BLaER1 (cell line): ENCODE results near the gene GIMD1.
"Not testable (repeated sequence)": the region's sequence is repeated elsewhere in the genome, so short reads cannot be mapped to it uniquely, and the experiment has no call there.

ENCODE experiments used
- H3K27ac ChIP-seq: shearing (Covaris generic); formaldehyde crosslinking; 2 replicates; pipeline ENCODE4 v1.8.1; 2022
- H3K27me3 ChIP-seq: shearing (Covaris generic); formaldehyde crosslinking; 2 replicates; pipeline ENCODE4 v1.8.1; 2022
- H3K36me3 ChIP-seq: shearing (Covaris generic); formaldehyde crosslinking; 2 replicates; pipeline ENCODE4 v1.8.1; 2022
- H3K4me1 ChIP-seq: shearing (Covaris generic); formaldehyde crosslinking; 2 replicates; pipeline ENCODE4 v1.8.1; 2022
- H3K4me2 ChIP-seq: shearing (Covaris generic); formaldehyde crosslinking; 2 replicates; pipeline ENCODE4 v1.8.1; 2022
- H3K4me3 ChIP-seq: shearing (Covaris generic); formaldehyde crosslinking; 2 replicates; pipeline ENCODE4 v1.8.1; 2022
- H3K9ac ChIP-seq: shearing (Covaris generic); formaldehyde crosslinking; 2 replicates; pipeline ENCODE4 v1.8.1; 2022
- H3K9me3 ChIP-seq: shearing (Covaris generic); formaldehyde crosslinking; 2 replicates; pipeline ENCODE4 v1.8.1; 2022
- H4K20me1 ChIP-seq: shearing (Covaris generic); formaldehyde crosslinking; 2 replicates; pipeline ENCODE4 v1.8.1; 2022
- Cebpa-rat ChIP-seq: shearing (Covaris generic); IDR thresholded peaks from 2 replicates; pipeline ENCODE4 v1.8.1; 2022

GIMD1 gene

DNA sequence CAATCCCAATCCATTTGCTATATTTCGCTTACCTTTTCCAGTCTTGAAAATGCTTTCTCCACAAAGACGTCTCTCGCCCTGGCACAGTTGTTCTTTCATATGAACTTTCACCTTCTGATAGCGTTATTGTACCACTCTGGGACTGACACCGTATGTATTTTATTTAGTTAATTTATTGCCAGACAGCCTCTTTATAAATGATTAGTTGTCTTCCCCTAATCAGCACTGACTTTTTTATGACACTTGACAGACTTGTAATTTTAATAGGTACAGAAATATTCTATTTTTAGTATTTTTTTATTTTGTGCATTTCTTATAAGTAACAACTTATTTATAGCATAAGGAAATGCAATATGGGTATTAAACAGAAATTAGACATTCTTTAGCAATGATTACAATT is at the start of gene GIMD1:
TSS of gene GIMD1 (minus strand) at position 101 of the 400 bp plus-strand sequence. CDS start 1,343 bp downstream, outside the sequence.
- Histone ChIP-seq H3K27ac (no peak within 1 kb of the TSS), H3K36me3 (no peaks in the 10 kb centered on the region), H4K20me1 (no peaks in the 10 kb centered on the region), H3K4me3 (no peak within 1 kb of the TSS), H3K9me3 (no peaks in the 10 kb centered on the region), H3K27me3 (no peaks in the 10 kb centered on the region), H3K4me1 (no peaks in the 10 kb centered on the region), H3K9ac (no peak within 1 kb of the TSS), H3K4me2 (no peak within 1 kb of the TSS)
- no peak for TF ChIP-seq Cebpa-rat

DNA sequence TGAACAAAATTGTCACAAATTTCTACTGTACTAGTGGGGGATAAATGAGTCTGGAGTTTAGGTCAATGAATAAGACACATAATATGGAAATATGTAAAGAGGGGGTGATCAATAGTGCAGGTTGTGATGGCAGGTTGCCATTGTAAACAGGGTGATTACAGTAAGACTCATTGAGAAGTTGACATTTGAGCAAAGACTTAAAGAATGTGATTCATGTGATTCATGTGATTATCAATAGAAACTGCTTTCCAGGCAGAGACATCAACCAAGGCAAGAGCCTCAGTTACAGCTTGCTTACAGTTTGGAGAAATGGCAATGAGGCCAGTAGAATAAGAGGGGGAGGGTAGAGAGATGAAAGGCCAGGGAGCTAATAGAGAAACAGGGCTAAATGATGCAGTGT is 45.8 kb upstream of the GIMD1 start:
- Histone ChIP-seq H3K36me3 (no peaks in the 10 kb centered on the region), H3K27ac (no peak overlapping the region), H3K4me3 (no peak overlapping the region), H3K9me3 (no peaks in the 10 kb centered on the region), H4K20me1 (no peaks in the 10 kb centered on the region), H3K4me2 (no peak overlapping the region), H3K9ac (no peak overlapping the region), H3K4me1 (no peaks in the 10 kb centered on the region), H3K27me3 (no peaks in the 10 kb centered on the region)
- no peak for TF ChIP-seq Cebpa-rat

DNA sequence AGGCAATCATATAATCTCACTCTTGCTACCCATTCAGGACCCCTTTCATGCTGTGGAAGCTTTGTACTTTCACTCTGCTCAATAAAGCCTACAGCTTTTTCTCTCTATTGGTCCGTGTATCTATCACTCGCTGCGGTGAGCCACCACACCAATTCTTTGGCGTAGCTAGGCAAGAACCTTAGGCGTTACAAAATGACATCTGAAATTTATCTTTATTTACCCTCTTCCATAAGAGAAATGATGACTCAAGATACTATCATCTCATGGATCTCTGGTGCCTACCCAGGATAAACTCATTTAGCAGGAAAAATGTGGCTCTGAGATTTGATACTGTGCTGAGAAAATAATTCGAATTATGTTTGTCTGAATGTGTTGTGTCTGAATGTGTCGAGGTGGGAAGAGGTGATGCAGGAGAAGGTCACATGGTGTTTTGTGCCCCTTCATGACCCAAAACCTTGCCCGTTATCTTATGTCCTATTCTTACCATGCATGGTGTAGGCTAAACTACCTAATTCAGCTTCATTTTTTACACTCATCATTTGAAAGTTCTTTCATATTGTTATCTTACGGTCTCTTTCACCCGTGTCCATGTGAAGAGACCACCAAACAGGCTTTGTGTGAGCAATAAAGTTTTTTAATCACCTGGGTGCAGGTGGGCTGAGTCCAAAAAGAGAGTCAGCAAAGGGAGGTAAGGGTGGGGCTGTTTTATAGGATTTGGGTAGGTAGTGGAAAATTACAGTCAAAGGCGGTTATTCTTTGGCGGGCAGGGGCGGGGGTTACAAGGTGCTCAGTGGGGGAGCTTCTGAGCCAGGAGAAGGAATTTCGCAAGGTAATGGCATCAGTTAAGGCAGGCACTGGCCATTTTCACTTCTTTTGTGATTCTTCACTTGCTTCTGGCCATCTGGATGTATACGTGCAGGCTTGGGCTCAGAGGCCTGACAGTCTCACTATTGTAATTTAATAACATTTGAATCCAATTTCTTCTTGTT is 41.6 kb upstream of the GIMD1 start:
- H3K9ac ChIP-seq = no peak overlapping the region
- H4K20me1 ChIP-seq = no peaks in the 10 kb centered on the region
- H3K27ac ChIP-seq = no peak overlapping the region
- H3K4me1 ChIP-seq = no peaks in the 10 kb centered on the region
- no peaks in the 10 kb centered on the region for H3K9me3 ChIP-seq
- H3K36me3 ChIP-seq = no peaks in the 10 kb centered on the region
- H3K27me3 ChIP-seq = no peaks in the 10 kb centered on the region
- H3K4me2 ChIP-seq = no peak overlapping the region
- H3K4me3 ChIP-seq = no peak overlapping the region
- no peak for TF ChIP-seq Cebpa-rat

DNA sequence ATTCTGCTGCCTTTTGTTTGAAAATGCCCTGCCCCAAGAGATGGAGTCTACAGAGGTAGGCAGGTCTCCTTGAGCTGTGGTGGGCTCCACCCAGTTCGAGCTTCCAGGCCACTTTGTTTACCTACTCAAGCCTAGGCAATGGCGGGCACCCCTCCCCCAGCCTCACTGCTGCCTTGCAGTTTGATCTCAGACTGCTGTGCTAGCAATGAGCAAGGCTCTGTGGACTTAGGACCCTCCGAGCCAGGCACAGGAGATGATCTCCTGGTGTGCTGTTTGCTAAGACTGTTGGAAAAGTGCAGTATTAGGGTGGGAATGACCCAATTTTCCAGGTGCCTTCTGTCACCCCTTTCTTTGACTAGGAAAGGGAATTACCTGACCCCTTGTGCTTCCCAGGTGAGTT is 39.4 kb upstream of the GIMD1 start:
- not testable (repeated sequence) for H3K4me1 ChIP-seq, H3K27ac ChIP-seq, H3K27me3 ChIP-seq, H3K4me2 ChIP-seq, H3K9me3 ChIP-seq, H3K4me3 ChIP-seq, H3K36me3 ChIP-seq, H4K20me1 ChIP-seq, H3K9ac ChIP-seq

DNA sequence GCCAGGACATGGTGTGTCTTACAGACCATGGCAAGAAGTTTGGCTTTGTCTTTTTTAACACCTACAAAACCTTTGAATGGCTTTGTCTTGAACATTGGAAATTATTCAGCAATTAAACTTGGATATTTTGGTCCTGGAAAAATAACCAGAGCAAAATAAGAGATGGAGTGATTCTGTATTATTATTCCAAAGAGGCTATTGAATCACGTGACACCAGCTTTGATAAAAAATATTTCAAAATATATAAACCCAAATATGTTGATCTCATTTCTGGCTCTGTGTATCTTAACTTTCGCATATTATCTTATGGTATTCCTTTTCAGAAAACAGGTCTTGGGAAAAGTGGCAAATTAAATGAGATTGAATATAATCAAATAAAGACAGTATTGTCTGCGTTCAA is 32.6 kb upstream of the GIMD1 start:
- TF ChIP-seq Cebpa-rat = no peak
- Histone ChIP-seq H3K4me3 (no peak overlapping the region), H3K27me3 (no peaks in the 10 kb centered on the region), H3K4me1 (no peaks in the 10 kb centered on the region), H3K9me3 (peaks cover 11% of the 10 kb centered on the region), H4K20me1 (no peaks in the 10 kb centered on the region), H3K36me3 (no peaks in the 10 kb centered on the region), H3K9ac (no peak overlapping the region), H3K27ac (no peak overlapping the region), H3K4me2 (no peak overlapping the region)

DNA sequence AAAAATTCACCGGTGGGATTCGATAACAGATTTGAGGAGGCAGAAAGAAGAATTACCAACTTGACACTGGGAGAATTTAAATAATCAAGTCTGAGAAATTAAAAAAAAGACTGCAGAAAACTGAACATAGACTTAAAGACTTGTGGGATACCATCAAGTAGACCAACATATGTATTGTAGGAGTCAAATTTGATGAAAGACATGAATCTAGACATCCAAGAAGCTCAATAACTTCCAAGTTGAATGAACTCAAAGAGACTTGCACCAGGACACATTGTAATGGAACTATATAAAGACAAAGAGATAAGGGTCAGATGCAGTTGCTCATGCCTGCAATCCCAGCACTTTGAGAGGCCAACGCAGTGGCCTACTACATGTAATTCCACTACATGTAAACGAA is 30.3 kb upstream of the GIMD1 start:
- H4K20me1 ChIP-seq, H3K9ac ChIP-seq, H3K4me3 ChIP-seq, H3K27me3 ChIP-seq, H3K4me1 ChIP-seq, H3K4me2 ChIP-seq, H3K27ac ChIP-seq, H3K36me3 ChIP-seq: not testable (repeated sequence)
- peaks cover 19% of the 10 kb centered on the region for H3K9me3 ChIP-seq

DNA sequence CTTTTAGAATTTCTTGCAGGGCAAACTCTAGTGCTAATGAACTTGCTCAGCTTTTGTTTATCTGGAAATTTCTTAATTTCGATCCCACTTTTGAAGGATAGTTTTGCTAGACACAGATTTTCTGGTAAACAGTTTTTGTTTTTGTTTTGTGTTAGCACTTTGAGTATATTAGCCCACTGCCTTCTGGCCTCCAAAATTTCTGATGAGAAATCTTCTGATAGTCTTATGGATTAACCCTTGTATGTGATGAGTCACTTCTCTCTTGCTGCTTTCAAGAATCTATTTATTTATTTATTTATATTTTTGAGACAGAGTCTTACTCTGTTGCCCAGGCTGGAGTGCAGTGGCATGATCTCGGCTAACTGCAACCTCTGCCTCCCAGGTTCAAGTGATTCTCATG is 27.0 kb upstream of the GIMD1 start:
- H3K4me2 ChIP-seq = no peak overlapping the region
- TF ChIP-seq Cebpa-rat = no peak
- H3K27me3 ChIP-seq = no peaks in the 10 kb centered on the region
- H3K4me3 ChIP-seq = no peak overlapping the region
- no peaks in the 10 kb centered on the region for H3K4me1 ChIP-seq
- H3K9me3 ChIP-seq = peaks cover 19% of the 10 kb centered on the region
- no peaks in the 10 kb centered on the region for H3K36me3 ChIP-seq
- H4K20me1 ChIP-seq = no peaks in the 10 kb centered on the region
- H3K27ac ChIP-seq = no peak overlapping the region
- H3K9ac ChIP-seq = no peak overlapping the region

DNA sequence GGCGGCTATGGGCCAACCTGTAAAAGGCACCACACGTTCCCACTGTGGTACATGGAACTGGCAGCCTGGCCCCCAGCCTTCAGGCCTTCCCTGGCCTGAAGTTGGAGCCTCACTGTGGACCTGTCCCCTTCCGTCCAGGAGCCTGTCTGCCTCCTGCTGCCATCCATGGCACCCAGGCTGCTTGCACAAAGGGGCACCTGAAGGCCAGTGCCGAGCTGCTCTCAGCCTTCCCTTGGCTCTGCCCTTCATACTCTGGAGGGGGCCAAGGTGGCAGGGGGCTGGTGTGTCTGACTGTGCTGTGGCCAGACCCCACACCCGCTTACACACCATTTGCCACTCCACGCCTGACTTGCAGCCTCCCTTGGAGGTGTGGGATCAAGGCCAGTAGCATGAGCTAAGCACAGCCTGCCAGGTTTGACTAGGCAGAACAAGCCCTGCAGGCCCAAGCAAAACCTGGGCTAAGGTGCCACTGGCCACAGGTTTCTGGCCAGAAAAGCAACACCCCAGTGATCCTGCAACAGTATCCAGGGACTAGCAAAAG is 17.3 kb upstream of the GIMD1 start:
- TF ChIP-seq Cebpa-rat = no peak
- H3K27ac ChIP-seq = no peak overlapping the region
- no peak overlapping the region for H3K4me2 ChIP-seq
- no peak overlapping the region for H3K9ac ChIP-seq
- H3K9me3 ChIP-seq = peaks cover 21% of the 10 kb centered on the region
- no peaks in the 10 kb centered on the region for H3K36me3 ChIP-seq
- no peaks in the 10 kb centered on the region for H4K20me1 ChIP-seq
- no peaks in the 10 kb centered on the region for H3K27me3 ChIP-seq
- no peak overlapping the region for H3K4me3 ChIP-seq
- no peaks in the 10 kb centered on the region for H3K4me1 ChIP-seq

DNA sequence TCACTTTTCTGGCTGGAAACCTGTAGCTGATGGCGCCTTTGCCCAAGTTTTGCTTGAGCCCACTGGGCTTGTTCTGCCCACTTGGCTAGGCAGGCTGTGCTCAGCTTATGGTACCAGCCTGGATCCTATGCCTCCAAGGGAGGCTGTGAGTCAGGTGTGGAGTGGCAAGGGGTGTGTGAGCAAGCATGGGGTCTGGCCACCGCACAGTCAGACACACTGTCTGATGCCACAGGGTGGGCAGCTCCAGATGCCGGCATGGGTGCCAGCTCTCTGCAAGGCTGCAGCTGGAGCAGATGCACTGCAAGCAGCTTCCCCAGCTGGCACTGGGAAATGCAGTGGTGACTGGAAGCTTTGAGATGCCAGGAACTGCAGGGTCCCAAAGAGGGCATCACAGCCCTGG is 16.3 kb upstream of the GIMD1 start:
- no peaks in the 10 kb centered on the region for H3K36me3 ChIP-seq
- H3K9ac ChIP-seq = no peak overlapping the region
- no peak overlapping the region for H3K4me2 ChIP-seq
- H3K4me3 ChIP-seq = no peak overlapping the region
- H3K27ac ChIP-seq = no peak overlapping the region
- peaks cover 21% of the 10 kb centered on the region for H3K9me3 ChIP-seq
- TF ChIP-seq Cebpa-rat = no peak
- H3K27me3 ChIP-seq = no peaks in the 10 kb centered on the region
- H4K20me1 ChIP-seq = no peaks in the 10 kb centered on the region
- no peaks in the 10 kb centered on the region for H3K4me1 ChIP-seq

DNA sequence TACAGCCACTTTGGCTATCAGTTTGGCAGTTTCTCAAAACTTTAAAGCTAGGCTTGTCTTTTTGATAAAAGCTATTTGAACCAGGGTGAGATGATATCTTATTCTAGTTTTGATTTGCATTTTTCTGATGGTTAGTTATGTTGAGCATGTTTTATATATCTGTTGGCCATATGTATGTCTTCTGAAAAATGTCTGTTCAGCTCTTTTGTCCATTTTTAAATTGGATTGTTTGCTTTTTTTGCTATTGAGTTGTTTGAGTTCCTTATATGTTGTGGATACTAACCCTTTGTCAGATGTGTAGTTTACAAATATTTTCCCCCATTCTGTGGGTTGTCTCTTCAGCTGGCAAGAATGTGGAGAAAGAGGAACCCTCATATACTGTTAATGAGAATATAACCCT is 11.6 kb upstream of the GIMD1 start:
- no peaks in the 10 kb centered on the region for H3K27me3 ChIP-seq
- no peaks in the 10 kb centered on the region for H3K36me3 ChIP-seq
- peaks cover 8% of the 10 kb centered on the region for H3K9me3 ChIP-seq

More for the DNA sequence above, 11.6 kb upstream of the GIMD1 start:
- TF ChIP-seq Cebpa-rat = no peak
- Histone ChIP-seq H3K27ac (no peak overlapping the region), H4K20me1 (no peaks in the 10 kb centered on the region), H3K4me1 (no peaks in the 10 kb centered on the region), H3K4me3 (no peak overlapping the region), H3K4me2 (no peak overlapping the region), H3K9ac (no peak overlapping the region)
